ENCODE measurements around the gene EMC6.

DNA sequence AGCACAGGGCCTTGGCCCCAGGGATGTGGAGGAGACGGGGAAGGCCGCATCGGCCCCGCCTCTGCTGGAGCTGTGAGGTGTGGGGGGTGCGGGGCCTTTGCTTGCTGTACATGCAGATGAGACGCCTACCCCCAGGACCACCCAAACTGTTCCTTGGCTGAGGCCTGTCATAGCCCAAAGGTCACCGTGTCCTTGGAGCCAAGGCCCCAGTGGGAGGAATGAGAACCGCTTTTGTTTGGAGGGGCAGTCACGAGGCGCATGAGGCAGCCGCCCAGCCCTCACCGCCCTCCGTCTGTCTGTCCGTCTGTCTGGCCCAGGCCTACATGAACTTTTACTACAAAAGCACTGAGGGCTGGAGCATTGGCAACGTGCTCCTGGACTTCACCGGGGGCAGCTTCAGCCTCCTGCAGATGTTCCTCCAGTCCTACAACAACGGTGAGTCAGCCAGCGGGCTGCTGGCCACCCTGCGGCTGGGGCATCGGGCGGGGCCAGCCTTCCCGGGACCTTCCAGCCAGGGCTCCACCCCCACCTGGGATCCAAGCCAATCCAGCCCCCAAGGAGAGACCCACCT lies 9.0 kb upstream of the EMC6 start:
- TF ChIP-seq POLR2AphosphoS5 (IDR thresholded peaks at IDR 0.05; ENCODE audit: low read depth, low read length): 0 out of 2 replicates have a peak, but pooled peaks have one; percentile 24
- TF ChIP-seq SIN3A (IDR thresholded peaks at IDR 0.05; ENCODE audit: borderline replicate concordance, insufficient read depth, low read length): no peak
- TF ChIP-seq, protein P1, sequence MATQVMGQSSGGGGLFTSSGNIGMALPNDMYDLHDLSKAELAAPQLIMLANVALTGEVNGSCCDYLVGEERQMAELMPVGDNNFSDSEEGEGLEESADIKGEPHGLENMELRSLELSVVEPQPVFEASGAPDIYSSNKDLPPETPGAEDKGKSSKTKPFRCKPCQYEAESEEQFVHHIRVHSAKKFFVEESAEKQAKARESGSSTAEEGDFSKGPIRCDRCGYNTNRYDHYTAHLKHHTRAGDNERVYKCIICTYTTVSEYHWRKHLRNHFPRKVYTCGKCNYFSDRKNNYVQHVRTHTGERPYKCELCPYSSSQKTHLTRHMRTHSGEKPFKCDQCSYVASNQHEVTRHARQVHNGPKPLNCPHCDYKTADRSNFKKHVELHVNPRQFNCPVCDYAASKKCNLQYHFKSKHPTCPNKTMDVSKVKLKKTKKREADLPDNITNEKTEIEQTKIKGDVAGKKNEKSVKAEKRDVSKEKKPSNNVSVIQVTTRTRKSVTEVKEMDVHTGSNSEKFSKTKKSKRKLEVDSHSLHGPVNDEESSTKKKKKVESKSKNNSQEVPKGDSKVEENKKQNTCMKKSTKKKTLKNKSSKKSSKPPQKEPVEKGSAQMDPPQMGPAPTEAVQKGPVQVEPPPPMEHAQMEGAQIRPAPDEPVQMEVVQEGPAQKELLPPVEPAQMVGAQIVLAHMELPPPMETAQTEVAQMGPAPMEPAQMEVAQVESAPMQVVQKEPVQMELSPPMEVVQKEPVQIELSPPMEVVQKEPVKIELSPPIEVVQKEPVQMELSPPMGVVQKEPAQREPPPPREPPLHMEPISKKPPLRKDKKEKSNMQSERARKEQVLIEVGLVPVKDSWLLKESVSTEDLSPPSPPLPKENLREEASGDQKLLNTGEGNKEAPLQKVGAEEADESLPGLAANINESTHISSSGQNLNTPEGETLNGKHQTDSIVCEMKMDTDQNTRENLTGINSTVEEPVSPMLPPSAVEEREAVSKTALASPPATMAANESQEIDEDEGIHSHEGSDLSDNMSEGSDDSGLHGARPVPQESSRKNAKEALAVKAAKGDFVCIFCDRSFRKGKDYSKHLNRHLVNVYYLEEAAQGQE (IDR thresholded peaks at IDR 0.05; ENCODE audit: insufficient read depth in 1 of 2, low read depth in 2 of 2, low read length in 2 of 2): no peak
- TF ChIP-seq TAF1 (IDR thresholded peaks at IDR 0.05; ENCODE audit: borderline replicate concordance, insufficient read depth, low read length): no peak

Data from PFSK-1 (cell line).